HG03045 (cell line): ENCODE results near the gene TUBB2A.

Experiments used
- ATAC-seq: cut with Tn5 transposase; IDR thresholded peaks from one replicate; pipeline ENCODE4 v1.9.1; 2021; ENCODE audit warnings: mild to moderate bottlenecking, moderate library complexity; ENCODE audit not compliant: unreplicated experiment

The TUBB2A gene

DNA sequence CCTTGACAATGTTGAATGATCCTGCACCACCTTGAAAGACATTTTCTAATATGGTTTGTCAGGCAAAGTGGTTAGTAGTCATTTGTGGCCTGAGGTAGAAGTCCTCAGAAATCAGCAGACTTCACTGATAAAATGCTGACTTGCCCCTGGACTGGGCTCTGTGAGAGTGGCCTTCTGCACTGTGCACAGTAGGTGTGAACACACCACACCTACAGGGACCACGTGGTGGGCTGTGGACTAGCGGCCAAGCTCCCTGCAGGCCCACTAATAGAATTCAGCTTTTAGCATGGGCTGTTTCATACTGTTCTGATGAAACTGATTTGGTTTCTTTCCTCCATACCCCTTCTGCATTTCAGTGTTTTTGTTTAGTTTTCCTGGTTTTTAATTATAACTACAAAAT lies 31.5 kb downstream of the TUBB2A start:
- no peak for ATAC-seq

DNA sequence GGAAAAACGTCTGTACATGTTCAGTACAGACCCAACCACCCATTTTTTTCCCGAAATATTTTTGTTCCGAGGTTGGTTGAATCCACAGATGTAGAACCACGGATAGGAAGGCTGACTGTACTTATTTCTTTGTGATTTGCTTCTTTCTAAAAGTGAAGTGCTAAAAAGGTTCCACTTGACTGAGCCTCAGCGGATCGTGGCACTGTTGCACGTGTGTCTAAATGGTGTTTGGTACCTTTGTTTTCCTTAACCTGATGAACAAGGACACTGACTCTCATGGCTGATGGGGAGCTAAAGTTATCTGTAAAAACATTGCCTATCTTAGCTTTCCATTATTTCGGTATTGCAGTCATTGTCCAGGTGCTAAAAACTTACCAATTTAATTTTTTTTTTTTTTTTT lies 32.7 kb downstream of the TUBB2A start:
- ATAC-seq = no peak

DNA sequence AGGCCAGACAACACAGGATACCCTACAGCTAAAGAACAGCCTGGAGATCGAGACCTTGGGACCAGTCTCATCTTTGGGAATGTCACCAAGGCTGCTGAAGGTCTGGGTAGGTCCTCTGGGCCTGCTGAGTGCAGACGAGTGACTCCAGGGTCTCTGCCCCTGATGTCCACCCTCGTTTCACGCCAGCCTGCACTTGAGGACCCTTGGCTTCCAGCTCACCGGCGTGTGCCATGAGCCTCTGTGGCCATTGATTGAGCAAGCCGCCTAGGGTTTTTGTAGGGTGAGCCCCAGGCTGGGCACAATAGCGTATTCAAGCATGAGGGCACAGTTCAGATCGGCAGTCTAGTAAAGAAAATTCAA lies 34.5 kb downstream of the TUBB2A start:
- no peak for ATAC-seq

DNA sequence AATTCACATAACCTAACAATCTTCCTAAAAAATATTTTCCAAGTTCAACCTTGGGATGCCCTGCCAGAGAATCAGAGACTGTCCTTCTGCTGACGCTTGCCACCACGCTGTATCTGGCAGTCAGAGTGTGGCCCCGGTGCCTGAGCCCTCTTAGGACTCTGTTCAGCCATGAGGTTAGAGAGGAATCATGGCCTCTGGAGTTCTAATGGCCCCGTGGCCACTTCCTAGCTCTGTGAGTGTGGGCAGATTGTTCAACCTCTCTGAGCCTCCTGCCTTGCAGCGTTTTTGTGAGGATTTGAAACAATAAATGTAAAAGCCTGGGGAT lies 36.6 kb downstream of the TUBB2A start:
- no peak for ATAC-seq

DNA sequence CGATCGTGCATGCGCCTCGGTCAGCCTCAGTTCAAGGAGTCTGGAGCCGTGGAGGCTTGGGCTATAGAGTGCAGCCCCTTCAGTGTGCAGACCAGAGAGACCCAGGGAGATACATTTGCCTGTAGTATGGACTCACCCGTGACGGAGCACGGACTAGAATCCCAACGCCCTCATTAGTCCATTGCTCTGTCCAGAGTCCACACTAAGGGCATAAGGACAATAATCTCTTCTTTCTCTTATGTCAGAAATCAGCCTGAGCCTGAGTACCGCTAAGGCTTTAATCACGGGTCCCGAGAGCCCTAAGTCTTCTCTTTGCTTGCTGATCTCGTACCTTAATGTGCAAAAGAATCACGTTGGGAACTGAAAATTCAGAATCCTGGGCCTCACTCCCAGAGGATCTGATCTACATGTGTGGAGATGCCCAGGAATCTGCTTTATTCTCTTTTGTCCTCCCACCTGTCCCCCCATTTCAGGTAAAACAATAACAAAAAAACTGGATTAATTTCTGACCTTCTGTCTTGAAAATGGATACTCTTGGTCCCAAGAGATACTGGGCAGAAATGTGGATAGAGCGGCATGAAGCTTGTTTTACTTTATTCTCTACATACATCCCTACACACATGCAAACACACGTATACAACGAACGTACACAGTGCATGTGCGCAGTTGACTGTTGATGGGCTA lies 38.2 kb downstream of the TUBB2A start:
- peak; percentile 21 for ATAC-seq

DNA sequence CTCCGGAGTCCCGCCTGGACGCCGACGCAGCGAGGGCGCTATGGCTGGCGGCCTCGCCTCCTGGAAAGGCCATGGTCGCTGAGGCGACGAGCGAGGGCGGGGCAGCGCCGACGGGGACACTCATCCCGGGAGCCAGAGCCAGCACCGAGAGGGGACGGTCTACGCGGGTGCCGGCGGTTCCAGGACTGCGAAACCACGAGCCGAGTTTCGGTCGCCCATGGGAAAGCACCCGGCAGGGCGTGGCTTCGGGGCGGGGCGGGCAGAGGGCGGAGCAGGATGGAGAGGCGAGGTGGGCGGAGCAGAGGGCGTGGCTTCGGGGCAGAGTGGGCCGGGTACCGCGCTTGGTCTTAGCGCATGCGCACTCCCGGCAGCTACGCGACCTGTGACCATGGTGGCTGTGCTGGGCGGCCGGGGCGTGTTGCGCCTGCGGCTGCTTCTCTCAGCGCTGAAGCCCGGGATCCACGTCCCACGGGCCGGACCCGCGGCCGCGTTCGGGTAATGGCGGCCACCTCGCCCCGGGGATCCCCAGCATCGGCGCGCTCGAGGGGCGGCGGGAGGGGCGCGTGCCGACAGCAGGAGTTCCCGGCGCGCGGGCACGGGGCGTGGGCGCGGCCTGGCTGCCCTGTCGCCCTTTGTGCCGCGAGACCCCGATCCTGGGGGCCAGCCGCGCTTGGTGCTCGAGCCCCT lies 38.8 kb downstream of the TUBB2A start, which contains the start of gene BPHL:
TSS of gene BPHL (plus strand) at position 359 of the 687 bp plus-strand sequence. CDS start at position 389, 30 bp downstream.
- ATAC-seq = peak; percentile 86

DNA sequence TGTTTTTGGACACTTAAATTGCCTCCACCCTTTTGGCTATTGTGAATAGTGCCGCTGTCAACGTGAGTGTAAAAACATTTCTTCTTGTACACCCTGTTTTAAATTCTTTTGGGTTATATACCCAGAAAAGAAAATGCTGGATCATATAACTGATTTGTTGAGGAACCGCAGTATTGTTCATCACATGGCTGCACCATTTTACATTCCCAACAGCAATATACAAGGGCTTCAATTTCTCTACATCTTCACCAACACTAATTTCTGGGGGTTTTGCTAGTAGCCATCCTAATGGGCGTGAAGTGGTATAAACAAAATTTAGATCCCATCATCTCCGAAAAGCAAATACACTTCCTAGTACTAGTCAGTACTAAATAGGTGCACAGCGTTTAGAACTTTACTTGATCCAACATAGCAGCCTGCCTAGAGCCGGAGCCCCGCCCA lies 39.4 kb downstream of the TUBB2A start:
- no peak for ATAC-seq

DNA sequence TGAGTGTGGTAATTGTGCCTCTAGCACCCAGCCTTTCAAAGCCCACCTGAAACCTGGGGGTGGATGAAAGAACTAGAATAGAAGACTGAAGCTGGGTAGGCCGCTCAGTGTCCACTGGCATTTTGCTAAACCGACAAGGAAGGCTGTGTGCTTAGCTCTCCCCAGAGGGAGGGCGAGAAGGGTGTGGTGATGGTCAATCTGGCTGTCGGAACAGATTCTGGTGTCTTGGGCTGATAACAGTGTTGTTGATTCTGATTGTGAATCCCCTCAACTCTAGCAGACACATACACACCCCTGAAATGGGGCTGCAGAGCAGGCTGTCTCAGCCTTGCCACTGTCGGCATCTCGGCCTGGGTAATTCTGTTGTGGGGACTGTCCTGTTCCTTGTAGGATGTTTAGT lies 43.0 kb downstream of the TUBB2A start:
- ATAC-seq = no peak

DNA sequence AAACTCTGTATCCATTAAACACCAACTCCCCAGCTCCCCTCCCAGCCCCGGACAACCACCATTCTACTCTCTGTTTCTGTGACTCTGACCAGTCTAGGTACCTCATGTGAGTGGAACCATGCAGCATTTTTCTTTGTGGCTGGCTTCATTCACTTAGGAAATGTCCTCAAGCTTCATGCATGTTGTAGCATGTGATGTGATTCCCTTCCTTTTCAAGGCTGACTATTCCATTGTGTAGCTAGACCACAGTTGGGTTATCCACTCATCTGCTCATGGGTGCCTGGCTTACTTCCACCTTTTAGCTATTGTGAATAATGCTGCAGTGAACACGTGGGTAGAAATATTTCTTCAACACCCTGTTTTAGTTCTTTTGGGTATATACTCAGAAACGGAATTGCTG lies 47.6 kb downstream of the TUBB2A start:
- ATAC-seq = no peak

DNA sequence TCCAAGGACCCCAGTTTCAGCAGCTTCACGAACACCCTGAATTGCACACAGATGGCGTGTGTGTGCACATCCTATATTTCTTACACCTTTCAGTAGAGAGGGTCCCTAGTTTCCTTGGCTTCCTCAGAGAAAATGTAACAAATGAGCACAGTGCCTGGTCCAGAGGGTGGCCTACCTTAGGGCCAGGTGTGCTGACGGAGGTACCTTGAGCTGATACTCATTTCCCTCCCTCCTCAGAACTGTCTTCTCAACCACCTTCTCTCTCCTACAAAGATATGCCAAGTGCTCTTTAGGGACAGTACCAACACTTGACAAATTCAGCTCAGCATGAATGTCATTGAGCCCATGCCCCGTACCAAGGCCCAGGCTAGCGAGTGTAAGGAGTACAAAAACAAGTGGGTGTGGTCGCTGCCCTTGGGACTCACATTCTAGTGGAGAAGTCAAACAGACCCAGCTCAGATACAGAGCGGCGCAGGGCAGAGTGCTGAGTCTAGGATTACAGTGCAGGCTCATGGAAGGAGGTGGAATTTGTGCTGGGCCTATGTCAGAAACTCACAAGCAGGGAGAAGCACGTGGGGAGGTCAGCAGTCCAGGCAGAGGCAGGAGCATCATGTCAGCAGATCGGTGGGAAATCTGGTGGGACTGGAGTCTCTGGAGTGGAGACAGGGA lies 48.5 kb downstream of the TUBB2A start:
- ATAC-seq = no peak
